ENCODE data around the gene RAD51D.

GRCh38 chr17:35148144-35148543, 28.5 kb upstream of the RAD51D start:
- TF ChIP-seq CTCF (IDR thresholded peaks at IDR 0.05; ENCODE audit: extremely low read depth in 1 of 2, insufficient read depth in 1 of 2, low read depth in 1 of 2, low read length in 2 of 2), result no peak
- TF ChIP-seq POLR2A (IDR thresholded peaks at IDR 0.05; ENCODE audit: low read depth, low read length), result no peak

All from endothelial cell of umbilical vein (primary cell).